SU-DHL-6 (cell line): Measurements from ENCODE around the gene TRAK2.
"Not testable (repeated sequence)": the region's sequence is repeated elsewhere in the genome, so short reads cannot be mapped to it uniquely, and the experiment has no call there.

ENCODE experiments used
- EZH2phosphoT487 ChIP-seq: fragments of 200-600 bp; sonication (generic), shearing (Covaris generic); conservative IDR thresholded peaks from 2 replicates; pipeline ENCODE4 v1.6.1; 2018; ENCODE audit warnings: mild to moderate bottlenecking, antibody characterized with exemption, low read length, moderate library complexity, mixed read lengths
- TF ChIP-seq, protein P1 (sequence below): fragments of 200-600 bp; sonication (generic); IDR thresholded peaks from one replicate; pipeline ENCODE4 v1.5.1; 2017; ENCODE audit warnings: antibody characterized with exemption, mild to moderate bottlenecking, low read length, moderate library complexity; ENCODE audit not compliant: insufficient read depth, poor library complexity, severe bottlenecking

DNA sequence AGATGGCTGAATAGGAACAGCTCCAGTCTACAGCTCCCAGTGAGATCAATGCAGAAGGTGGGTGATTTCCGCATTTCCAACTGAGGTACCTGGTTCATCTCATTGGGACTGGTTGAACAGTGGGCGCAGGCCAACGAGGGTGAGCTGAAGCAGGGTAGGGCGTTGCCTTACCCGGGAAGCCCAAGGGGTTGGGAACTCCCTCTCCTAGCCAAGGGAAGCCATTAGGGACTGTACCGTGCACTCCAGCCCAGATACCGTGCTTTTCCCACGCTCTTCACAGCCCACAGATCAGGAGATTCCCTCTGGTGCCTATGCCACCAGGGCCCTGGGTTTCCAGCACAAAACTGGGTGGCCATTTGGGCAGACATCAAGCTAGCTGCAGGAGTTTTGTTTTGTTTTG, 81.9 kb downstream of the TRAK2 start:
- TF ChIP-seq, protein P1, sequence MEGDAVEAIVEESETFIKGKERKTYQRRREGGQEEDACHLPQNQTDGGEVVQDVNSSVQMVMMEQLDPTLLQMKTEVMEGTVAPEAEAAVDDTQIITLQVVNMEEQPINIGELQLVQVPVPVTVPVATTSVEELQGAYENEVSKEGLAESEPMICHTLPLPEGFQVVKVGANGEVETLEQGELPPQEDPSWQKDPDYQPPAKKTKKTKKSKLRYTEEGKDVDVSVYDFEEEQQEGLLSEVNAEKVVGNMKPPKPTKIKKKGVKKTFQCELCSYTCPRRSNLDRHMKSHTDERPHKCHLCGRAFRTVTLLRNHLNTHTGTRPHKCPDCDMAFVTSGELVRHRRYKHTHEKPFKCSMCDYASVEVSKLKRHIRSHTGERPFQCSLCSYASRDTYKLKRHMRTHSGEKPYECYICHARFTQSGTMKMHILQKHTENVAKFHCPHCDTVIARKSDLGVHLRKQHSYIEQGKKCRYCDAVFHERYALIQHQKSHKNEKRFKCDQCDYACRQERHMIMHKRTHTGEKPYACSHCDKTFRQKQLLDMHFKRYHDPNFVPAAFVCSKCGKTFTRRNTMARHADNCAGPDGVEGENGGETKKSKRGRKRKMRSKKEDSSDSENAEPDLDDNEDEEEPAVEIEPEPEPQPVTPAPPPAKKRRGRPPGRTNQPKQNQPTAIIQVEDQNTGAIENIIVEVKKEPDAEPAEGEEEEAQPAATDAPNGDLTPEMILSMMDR, result not testable (repeated sequence)
- TF ChIP-seq EZH2phosphoT487, result not testable (repeated sequence)
